ENCODE measurements around the gene P4HA2. TPM values are rescaled to one million over a fixed set of nuclear protein-coding genes. Genes with fewer than 3 reads are reported as not detected.

Gene P4HA2
- polyA plus RNA-seq, 1 of the 3 experiments (the other 2 are of a cell fraction), result 67.2 TPM

GRCh38 chr5:132221781-132222648, 5.6 kb downstream of the P4HA2 start (continued):
- TF ChIP-seq REST (IDR thresholded peaks at IDR 0.05; ENCODE audit: low read depth, low read length) (no peak), RAD21 (IDR thresholded peaks at IDR 0.05; ENCODE audit: low read length) (no peak), SIN3A (IDR thresholded peaks at IDR 0.05; ENCODE audit: borderline replicate concordance, low read depth, low read length) (no peak), RFX5 (IDR thresholded peaks at IDR 0.05; ENCODE audit: low read length) (no peak), GABPA (IDR thresholded peaks at IDR 0.05; ENCODE audit: low read depth) (no peak), JUND (IDR thresholded peaks at IDR 0.05) (no peak)
- TF ChIP-seq, protein P1, sequence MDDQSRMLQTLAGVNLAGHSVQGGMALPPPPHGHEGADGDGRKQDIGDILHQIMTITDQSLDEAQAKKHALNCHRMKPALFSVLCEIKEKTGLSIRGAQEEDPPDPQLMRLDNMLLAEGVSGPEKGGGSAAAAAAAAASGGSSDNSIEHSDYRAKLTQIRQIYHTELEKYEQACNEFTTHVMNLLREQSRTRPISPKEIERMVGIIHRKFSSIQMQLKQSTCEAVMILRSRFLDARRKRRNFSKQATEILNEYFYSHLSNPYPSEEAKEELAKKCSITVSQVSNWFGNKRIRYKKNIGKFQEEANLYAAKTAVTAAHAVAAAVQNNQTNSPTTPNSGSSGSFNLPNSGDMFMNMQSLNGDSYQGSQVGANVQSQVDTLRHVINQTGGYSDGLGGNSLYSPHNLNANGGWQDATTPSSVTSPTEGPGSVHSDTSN (IDR thresholded peaks at IDR 0.05), result no peak

DNA sequence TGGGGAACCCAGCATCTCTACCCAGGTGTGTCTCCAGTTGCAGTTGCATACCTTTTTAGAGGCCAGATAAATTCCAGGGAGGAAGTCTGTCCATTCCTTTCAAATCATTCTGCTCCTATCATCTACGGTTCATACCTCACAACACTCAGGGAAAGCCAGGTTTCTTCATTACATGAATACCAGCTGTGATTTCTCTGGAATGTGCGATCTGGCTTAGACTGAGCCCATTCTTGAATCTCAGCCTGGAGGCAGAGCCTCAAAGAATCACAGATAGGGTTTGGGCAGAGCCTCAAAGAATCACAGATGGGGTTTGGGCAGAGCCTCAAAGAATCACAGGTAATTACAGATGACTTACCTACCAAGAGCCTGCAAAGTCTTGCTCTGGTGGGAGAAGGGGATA, 7.2 kb downstream of the P4HA2 start:
- no peak overlapping the region for H3K4me2 ChIP-seq
- no peak overlapping the region for H3K27ac ChIP-seq (ENCODE audit: low read depth in 2 of 2, low read length in 1 of 2)
- POLR2A ChIA-PET, result interaction anchor here (0.6 kb wide), 1 partner anchor 66 kb away, joined by 3 read pairs; no protein-coding TSS in a partner anchor
- H3K9ac ChIP-seq, result no peak overlapping the region
- CTCF ChIA-PET, result interaction anchor here (0.7 kb wide), 1 partner anchor 40 kb away, joined by 3 read pairs; no protein-coding TSS in a partner anchor
- no peaks in the 10 kb centered on the region for H3K9me2 ChIP-seq
- H4K20me1 ChIP-seq (ENCODE audit: insufficient read depth), result peaks cover 4% of the 10 kb centered on the region
- H3F3A ChIP-seq (replicated peaks; ENCODE audit: insufficient read depth), result no peaks in the 10 kb centered on the region
- no peaks in the 10 kb centered on the region for H3K9me3 ChIP-seq
- peaks cover 18 to 21% of the 10 kb centered on the region in 2 experiments; a peak in 3 of 4 replicates for H3K4me1 ChIP-seq (ENCODE audit: control insufficient read depth in 1 of 2, insufficient read depth in 2 of 2, low read depth in 1 of 2, low read length in 1 of 2)
- H2AFZ ChIP-seq (ENCODE audit: low read depth), result no peak overlapping the region
- H3K79me2 ChIP-seq (ENCODE audit: insufficient read depth), result peaks cover 49% of the 10 kb centered on the region
- no peaks in the 10 kb centered on the region for H3K27me3 ChIP-seq (ENCODE audit: insufficient read depth)
- H3K4me3 ChIP-seq (ENCODE audit: low read depth in 2 of 2, low read length in 1 of 2), result no peak overlapping the region
- H3K36me3 ChIP-seq (replicated peaks in 1 of 2; ENCODE audit: control insufficient read depth in 1 of 2, insufficient read depth in 2 of 2, low read length in 1 of 2), result peaks cover 0 to 4% of the 10 kb centered on the region in 2 experiments
- TF ChIP-seq TAF1 (IDR thresholded peaks at IDR 0.05; ENCODE audit: borderline replicate concordance, low read depth, low read length) (no peak), ELF1 (IDR thresholded peaks at IDR 0.05) (no peak)
- TF ChIP-seq, protein P1 (IDR thresholded peaks at IDR 0.05), result no peak
- DNase-seq, result no peak
- WGBS (ENCODE audit: low lambda C conversion rate), result 80% methylated on average over 2 of the region's 2 CpGs

All from SK-N-SH (cell line).